ENCODE measurements around the gene ITIH1. TPM values are rescaled to one million over a fixed set of nuclear protein-coding genes. Genes with fewer than 3 reads are reported as not detected.

Gene ITIH1
- total RNA-seq, 1 donor from 2014 or later = not detected

- no peak for DNase-seq (ENCODE audit: low spot score)
- H3K4me1 Mint-ChIP-seq (ENCODE audit: unreplicated experiment) = peaks cover 4% of the 10 kb centered on the region
- H3K36me3 Mint-ChIP-seq (ENCODE audit: low read depth, unreplicated experiment) = no peaks in the 10 kb centered on the region
- H3K4me3 Mint-ChIP-seq (ENCODE audit: unreplicated experiment) = no peak overlapping the region
- H3K9me3 Mint-ChIP-seq (ENCODE audit: unreplicated experiment) = no peaks in the 10 kb centered on the region
- peaks cover 4% of the 10 kb centered on the region for H3K27me3 Mint-ChIP-seq (ENCODE audit: unreplicated experiment)
- TF ChIP-seq, protein P1, sequence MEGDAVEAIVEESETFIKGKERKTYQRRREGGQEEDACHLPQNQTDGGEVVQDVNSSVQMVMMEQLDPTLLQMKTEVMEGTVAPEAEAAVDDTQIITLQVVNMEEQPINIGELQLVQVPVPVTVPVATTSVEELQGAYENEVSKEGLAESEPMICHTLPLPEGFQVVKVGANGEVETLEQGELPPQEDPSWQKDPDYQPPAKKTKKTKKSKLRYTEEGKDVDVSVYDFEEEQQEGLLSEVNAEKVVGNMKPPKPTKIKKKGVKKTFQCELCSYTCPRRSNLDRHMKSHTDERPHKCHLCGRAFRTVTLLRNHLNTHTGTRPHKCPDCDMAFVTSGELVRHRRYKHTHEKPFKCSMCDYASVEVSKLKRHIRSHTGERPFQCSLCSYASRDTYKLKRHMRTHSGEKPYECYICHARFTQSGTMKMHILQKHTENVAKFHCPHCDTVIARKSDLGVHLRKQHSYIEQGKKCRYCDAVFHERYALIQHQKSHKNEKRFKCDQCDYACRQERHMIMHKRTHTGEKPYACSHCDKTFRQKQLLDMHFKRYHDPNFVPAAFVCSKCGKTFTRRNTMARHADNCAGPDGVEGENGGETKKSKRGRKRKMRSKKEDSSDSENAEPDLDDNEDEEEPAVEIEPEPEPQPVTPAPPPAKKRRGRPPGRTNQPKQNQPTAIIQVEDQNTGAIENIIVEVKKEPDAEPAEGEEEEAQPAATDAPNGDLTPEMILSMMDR (IDR thresholded peaks at IDR 0.05; ENCODE audit: unreplicated experiment) = no peak
- peak overlapping the region; percentile 48 for H3K27ac Mint-ChIP-seq (ENCODE audit: unreplicated experiment)
Observed at GRCh38 chr3:52787246-52787645, 9.8 kb downstream of the ITIH1 start.

DNA sequence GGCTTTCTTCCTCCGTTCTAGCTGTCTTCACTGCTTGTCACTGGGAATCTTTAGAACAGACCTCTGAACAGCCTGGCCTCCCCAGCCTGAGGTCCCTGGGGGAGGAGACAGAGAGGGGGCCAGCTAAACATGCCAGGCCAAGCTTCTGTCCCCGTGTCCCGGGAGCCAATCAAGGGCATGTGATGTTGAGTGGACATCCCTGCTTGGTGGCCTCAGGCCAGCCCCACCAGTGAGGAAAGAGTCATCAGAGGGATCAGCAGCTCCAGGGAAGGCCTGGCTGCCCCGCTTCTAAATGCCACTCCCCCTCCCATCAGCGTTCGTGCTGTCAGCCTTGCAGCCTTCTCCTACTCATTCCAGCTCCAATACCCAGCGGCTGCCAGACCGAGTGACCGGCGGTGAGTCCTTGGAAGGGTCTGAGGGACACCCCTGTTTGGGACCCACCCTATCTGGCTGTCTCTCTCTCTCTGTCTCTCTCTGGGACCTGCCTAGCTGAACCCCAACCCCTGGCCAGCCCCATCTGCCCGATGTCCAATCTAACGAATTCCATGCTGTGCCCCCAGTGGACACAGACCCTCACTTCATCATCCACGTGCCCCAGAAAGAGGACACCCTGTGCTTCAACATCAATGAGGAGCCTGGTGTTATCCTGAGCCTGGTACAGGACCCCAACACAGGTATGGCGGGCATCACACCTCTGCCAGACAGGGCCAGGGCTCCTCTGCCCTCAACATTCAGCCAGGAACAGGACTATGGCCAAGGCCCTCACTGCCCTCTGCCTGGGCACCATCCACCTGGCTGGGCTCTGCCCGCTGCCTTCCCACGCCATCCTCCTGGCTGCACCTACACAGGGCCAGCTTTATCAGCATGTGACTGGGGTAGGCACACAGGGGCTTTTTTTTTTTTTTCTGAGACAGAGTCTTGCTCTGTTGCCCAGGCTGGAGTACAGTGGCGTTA lies 10.6 kb downstream of the ITIH1 start:
- no peak overlapping the region for H3K4me3 Mint-ChIP-seq (ENCODE audit: unreplicated experiment)
- H3K9me3 Mint-ChIP-seq (ENCODE audit: unreplicated experiment) = no peaks in the 10 kb centered on the region
- DNase-seq (ENCODE audit: low spot score) = no peak
- H3K36me3 Mint-ChIP-seq (ENCODE audit: low read depth, unreplicated experiment) = no peaks in the 10 kb centered on the region
- H3K4me1 Mint-ChIP-seq (ENCODE audit: unreplicated experiment) = peaks cover 2% of the 10 kb centered on the region
- TF ChIP-seq, protein P1 (IDR thresholded peaks at IDR 0.05; ENCODE audit: unreplicated experiment) = no peak
- H3K27ac Mint-ChIP-seq (ENCODE audit: unreplicated experiment) = no peak overlapping the region
- H3K27me3 Mint-ChIP-seq (ENCODE audit: unreplicated experiment) = peaks cover 6% of the 10 kb centered on the region

DNA sequence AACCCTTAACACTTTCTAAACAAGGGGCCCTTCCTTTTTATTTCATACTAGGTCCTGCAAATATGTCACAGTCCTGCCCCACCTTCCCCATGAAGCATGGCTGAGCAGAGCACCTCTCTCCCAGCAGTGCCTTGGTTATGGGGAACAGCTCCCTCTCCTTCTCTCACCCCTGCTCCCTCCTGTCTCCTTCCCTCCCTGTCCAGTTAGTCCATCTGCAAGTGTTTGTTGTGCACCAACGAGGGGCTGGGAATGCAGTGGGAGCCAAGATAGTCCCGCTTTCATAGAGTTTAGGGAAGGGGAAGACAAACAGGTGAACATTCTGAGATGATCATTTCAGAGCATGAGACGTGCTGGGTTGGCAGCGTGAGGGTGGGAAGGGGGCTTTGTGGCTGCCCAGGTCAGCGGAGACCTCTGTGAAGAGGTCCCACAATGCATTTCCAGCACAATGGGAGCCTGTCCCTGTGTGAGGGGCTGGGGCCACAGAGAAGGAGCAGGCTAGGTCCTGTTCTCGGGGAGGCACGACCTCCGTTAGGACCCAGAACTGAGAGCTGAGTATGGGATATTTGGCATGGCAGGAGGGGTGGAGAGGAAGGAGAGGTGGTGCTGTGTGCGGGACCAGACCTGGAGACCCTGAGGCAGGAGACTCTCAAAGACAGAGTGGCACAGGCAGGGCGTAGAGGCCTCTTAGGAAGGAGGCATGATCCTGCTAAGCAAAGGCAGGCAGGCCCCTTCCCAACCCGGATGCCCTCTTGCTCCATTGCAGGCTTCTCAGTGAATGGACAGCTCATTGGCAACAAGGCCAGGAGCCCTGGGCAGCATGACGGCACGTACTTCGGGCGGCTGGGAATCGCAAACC lies 11.7 kb downstream of the ITIH1 start:
- H3K27me3 Mint-ChIP-seq (ENCODE audit: unreplicated experiment) = peaks cover 6% of the 10 kb centered on the region
- no peak overlapping the region for H3K27ac Mint-ChIP-seq (ENCODE audit: unreplicated experiment)
- no peak for DNase-seq (ENCODE audit: low spot score)
- no peaks in the 10 kb centered on the region for H3K9me3 Mint-ChIP-seq (ENCODE audit: unreplicated experiment)
- no peaks in the 10 kb centered on the region for H3K36me3 Mint-ChIP-seq (ENCODE audit: low read depth, unreplicated experiment)
- peaks cover 2% of the 10 kb centered on the region for H3K4me1 Mint-ChIP-seq (ENCODE audit: unreplicated experiment)
- TF ChIP-seq, protein P1 (IDR thresholded peaks at IDR 0.05; ENCODE audit: unreplicated experiment) = no peak
- no peak overlapping the region for H3K4me3 Mint-ChIP-seq (ENCODE audit: unreplicated experiment)

- H3K27ac Mint-ChIP-seq (ENCODE audit: unreplicated experiment) = no peak overlapping the region
- peaks cover 2% of the 10 kb centered on the region for H3K4me1 Mint-ChIP-seq (ENCODE audit: unreplicated experiment)
- H3K9me3 Mint-ChIP-seq (ENCODE audit: unreplicated experiment) = no peaks in the 10 kb centered on the region
- H3K27me3 Mint-ChIP-seq (ENCODE audit: unreplicated experiment) = peaks cover 6% of the 10 kb centered on the region
- TF ChIP-seq, protein P1 (IDR thresholded peaks at IDR 0.05; ENCODE audit: unreplicated experiment) = no peak
- no peaks in the 10 kb centered on the region for H3K36me3 Mint-ChIP-seq (ENCODE audit: low read depth, unreplicated experiment)
- no peak for DNase-seq (ENCODE audit: low spot score)
- no peak overlapping the region for H3K4me3 Mint-ChIP-seq (ENCODE audit: unreplicated experiment)
Observed at GRCh38 chr3:52789746-52790040, 12.3 kb downstream of the ITIH1 start.
